Embryonic facial prominence (tissue), 1 donor: Measurements from ENCODE around the gene NXF1.
A peak's percentile ranks its signal among the peaks of the same experiment; 100 is the strongest.
"Not testable (repeated sequence)": the region's sequence is repeated elsewhere in the genome, so short reads cannot be mapped to it uniquely, and the experiment has no call there.

Experiments
- DNase-seq: peaks from one replicate; pipeline ENCODE4 v3.0.0-alpha.2; 2016; ENCODE audit errors: extremely low spot score

NXF1 gene

DNA sequence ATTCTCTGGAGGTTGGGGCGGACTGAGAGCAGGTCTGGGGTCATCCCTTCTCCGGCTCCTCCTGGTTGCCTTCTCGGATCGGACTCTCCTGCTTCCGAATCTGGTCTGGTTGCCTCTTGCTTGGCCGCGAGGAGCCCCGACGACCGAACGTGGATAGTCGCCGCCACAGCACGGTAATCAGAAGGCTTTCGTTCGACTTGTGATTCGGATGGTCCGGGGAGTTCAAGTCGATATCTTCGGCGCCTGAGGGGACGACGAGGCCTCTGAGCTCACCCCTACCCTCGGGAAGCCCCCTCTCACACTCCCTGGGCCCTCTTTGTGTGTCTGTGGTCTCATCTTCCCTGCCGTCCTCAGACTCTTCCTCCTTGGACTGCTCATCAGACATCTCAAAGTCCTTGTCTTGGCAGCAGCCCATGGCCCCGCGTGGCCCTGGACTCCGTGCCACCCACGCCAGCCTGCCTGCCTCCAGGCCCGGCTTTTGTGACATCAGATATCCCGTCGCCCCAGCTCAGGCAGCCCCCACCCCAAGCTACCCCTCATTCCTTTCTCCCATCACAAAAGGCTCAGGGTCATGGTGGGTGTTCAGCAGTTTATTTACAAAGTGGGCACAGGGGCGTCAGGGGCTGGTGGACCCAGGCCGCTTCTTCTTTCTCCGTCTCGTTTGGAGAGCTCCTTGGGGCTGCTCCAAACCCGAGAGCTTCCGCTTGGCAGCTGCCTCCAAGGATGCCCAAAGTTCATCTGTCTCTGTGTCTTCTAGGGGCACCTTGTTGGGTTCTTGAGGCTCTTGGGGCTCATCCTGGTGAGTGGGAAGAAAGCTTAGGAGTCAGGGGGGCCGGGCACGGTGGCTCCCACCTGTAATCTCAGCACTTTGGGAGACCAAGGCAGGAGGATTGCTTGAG, 27.3 kb upstream of the NXF1 start, which contains the start of gene TEX54:
TSS of gene TEX54 (minus strand) at position 506 of the 899 bp plus-strand sequence.
- no peak for DNase-seq

DNA sequence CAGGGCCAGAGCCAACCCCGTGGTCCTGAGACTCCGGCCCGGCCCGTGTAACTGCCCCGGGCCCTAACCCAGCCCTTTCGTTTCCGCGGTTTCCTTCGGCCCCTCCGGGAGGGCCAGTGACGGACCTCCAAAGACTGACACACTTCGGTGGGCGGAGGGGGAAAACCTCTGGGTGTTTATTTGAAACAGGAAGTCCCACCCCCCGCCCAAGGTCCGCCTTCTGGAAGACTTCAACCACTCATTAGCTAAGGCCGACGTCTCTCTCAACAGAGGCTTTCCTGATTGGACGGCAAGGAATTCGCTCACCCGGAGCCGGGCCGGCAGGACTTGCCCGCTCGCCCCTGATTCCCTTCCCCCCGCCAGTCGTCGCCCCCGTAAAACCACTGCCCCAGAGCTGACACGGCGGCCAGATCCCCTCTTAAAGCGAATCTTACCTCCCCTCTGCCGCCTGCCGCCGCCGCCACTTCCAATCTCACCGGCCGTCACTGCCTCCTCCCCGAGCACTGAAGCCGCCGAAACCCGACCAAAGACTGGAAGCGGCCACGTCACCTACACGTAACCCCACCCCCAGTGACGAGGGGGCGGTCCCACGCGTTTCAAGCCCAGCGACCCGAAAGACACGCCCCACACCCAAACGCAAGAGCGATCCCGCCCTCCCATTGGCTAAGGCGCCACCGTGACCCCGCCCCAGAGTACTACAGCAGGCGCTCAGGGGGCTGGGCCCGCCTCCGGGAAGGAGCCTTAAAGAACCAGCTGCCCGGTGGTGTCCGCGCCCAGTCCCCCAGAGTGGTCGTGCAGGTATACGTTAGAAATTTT, 26.5 kb upstream of the NXF1 start, which contains the start of gene STX5:
TSS of gene STX5 (minus strand) at position 532 of the 816 bp plus-strand sequence. CDS start 808 bp downstream, outside the sequence.
- peak; percentile 98 for DNase-seq

DNA sequence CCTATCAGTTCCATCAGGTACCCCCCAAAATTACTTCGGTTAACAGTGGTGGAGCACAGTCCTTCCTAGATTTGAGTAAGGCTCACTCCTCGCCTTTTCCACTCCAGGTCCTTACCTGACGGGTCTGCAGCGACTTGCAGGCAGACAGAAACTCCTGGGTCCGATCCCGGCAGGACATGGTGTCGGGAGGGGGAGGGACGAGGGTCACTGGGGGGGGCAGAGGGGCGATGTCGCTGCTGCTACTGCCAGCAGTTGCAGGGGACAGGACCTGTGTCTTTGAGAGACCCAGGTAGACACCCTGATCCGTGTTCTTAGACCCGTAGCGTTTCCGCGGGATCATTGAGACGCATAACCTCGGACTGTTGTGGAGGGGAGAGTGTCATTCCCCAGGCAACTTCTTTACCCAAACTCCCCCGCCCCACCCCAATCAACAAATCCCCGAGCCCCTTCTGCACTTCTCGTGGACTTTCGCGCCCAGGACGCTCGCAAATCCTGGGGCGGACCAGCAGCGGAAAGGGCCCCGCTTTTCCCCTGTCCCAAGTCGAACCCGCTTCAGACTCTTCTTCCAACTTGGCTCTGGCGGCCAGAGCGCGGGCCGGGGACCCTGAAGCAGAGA, 25.8 kb upstream of the NXF1 start:
- DNase-seq, result no peak

DNA sequence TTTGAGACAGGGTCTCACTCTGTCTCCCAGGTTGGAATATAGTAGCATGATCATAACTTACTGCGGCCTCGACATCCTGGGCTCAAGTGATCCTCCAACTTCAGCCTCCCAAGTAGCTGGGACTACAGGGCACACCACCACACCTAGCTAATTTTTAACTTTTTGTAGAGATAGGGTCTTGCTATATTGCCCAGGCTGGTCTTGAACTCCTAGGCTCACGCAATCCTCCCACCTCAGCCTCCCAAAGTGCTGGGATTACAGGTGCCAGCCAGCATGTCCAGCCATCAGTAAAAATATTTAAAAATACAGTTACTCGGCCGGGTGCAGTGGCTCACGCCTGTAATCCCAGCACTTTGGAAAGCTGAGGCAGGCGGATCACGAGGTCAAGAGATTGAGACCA, 22.9 kb upstream of the NXF1 start:
- not testable (repeated sequence) for DNase-seq

DNA sequence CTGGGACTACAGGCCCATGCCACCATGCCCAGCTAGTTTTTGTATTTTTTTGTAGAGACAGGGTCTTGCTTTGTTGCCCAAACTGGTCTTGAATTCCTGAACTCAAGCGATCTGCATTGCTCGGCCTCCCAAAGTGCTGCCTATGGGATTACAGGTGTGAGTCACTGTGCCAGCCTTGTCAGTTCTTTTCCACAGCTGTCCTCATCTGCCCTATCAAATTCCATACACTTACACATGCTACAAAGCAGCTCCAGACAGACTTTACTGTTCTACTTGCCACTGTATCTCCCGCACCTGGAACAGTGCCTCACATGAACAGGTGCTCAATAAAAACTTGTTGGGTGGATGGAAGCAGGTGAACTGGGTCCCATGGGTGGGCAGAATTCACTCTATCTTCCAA, 18.4 kb upstream of the NXF1 start:
- DNase-seq, result no peak

DNA sequence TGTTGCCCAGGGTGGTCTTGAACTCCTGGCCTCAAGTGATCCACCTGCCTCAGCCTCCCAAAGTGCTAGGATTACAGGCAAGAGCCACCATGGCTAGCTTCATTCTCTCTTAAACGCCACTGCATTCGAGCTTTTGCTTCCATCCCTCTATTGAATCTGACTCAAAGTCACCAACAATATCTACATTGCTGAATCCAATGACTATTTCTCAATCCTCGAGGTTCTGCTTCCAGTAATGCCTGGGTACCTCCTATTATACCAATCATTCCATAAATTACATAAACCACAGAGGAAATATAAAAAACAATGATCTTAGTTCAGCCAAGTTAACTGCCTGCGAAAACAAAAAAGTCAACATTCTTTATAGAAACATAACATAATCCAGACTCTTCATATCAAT, 11.9 kb upstream of the NXF1 start:
- DNase-seq, result no peak

DNA sequence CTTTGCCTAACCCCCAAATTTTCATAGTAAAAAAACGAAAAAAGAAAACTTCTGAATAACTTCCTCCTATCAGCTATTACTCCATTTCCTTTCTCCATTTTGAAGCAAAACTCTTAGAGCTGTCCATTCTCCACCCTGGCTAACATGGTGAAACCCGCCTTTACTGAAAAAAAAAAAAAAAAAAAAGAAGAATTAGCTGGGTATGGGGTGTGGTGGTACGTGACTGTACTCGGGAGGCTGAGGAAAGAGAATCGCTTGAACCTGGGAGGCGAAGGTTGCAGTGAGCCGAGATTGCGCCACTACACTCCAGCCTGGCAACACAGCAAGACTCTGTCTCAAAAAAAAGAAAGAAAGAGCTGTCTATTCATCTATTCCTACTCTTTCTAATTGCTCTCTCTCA, 11.3 kb upstream of the NXF1 start:
- no peak for DNase-seq

DNA sequence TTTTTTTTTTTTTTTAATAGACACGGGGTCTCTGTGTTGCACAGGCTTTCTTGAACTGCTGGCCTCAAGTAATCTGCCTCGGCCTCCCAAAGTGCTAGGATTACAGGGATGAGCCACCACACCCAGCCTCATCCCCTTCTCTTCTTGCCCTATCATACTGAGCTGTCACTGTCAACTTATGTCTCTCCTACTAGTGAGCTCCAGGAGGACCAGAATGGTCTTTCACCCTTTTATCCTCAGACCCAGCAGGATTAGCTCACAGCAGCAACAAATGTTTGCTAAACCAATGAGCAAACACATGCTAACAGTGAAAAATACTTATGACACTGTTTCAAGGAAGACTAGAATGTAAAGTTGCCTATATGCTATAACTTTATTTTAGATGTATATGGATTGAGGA, 6.4 kb upstream of the NXF1 start:
- no peak for DNase-seq

DNA sequence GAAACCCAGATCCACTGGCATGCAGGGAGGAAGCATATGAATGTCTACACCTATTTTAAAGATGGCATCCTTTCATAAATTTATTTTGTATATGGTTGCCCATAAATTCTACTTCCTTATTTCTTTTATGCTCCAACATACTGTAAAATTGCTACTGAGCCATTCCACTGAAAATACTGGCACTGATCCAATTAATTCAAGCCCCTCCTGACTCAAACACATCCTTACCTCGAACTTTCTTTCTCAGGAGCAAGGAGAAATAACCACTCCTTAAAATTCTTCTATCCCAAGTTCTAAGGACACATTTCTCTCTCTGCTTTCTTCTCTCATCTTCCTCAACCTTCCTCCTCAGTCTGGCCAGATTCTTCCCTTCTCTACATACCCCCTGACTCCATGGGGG, 5.5 kb upstream of the NXF1 start:
- no peak for DNase-seq

DNA sequence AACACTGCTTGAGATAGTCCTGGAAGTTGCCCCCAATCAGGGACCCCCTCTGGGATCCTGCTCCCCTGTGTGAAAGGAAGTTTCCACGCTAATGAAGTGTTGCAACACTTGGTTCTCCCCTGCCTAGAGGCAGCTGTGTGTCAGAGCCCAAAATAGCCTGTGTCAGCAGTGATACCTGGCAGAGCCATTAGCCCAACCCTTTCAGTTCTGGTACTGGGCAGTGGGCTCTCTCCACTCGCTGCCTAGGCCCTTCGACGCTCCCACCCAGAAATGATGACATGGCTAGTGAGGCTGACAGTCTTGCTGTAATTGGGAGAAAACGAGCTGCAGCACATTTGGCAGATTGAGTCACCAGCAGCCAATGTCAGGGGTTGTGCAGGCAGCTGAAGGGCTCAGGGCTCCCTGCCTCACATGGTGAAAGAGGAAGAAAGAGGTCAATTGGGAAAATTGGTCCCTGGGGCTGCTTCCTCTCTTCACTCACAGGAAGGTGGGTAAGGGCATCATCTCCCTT, 1.4 kb upstream of the NXF1 start:
- DNase-seq, result no peak

DNA sequence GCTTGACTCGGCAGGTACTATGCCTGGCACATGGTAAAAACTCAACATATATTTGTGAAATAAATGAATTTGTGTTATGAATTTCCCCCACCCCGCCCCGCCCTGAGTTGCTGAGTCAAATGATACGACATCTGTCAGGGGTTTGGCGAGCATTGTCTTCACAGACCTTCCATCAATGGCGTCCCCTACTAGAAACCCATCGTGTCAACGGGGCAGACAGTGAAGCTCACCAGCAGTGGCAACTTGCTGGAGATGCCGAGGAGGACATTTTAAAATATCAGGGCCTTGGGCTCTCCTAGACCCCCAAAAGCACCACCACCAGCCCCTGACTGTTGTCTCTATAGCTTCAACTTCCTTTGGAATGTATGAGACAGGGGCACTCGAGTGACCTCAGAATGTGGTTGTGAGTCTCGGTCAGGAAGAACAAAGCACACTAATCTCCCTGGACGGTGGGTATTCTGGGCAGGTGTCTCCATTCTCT, 761 bp upstream of the NXF1 start:
- DNase-seq, result no peak

DNA sequence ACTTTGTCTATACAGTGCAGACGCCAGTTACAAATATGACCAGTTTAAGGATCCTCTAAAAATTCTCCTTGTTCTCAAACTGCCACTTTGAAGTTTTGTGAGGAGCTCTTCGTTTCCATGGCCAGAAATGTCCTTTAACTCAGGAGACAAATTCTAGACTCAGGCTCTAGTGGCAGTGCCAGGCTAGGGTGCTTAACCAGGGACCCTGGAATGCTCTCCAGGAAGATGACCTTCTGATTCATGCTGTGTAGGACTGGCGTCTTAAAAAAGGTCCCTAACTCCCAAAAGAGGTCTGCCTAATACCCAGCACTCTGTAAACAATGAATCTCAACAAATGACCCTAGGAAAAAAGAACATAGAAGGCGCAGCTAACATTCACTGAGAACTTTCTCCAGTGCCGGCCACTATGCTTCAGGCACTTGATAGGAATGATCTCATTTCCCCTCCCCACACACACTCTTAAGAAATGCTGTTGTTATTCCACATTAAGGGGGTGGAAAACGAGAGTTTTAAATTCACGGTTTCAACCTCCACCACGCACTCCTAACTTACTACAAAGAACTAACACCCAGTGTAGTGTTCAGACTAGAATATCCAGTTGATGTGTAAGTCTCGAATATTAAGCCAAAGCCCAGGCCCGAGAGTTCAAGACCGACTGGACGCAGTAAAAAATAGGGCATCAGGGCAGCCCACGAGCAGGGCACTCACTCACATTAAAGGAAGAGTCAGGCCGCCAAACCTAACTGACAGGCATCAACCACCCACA, 747 bp downstream of the NXF1 start:
- no peak for DNase-seq

DNA sequence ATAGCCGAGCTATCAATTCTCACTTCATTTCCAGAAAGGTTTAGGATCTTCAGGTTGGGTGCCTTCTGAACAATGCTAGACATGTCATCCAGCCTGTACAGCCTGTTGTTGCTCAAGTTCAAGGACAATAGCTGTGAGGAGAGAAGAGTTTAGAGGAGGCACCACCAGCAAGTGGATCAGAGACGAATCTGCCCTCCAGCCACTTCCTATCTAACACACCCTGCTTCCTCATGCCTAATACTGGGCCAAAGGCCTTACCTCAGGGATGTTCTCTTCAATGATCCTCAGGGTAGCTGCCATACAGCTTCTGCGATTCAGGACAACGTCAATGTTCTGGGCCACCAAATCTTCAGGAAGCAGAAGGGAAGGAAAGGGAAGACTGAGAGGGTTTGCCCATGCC, 4.2 kb downstream of the NXF1 start:
- DNase-seq, result no peak

DNA sequence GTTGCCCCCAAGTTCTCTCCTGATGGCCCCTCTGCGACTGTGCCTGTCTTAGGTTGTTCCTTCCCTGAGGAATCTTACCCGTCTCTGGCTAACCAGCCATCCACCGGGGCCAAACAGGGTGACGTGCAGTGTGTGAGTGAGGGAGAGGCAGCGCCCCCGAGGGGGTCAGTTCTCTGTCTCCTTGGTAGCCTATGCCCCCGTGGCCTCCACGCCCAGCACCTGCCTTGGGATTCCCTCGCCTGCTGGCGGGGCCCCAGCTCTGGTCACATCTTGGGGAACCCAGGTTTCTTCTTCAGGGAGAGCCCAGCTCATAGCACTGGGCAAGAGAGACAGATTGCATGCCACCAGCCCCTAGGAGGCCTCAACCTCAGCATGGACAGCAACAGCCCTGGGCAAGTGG, 5.8 kb downstream of the NXF1 start:
- DNase-seq, result no peak

DNA sequence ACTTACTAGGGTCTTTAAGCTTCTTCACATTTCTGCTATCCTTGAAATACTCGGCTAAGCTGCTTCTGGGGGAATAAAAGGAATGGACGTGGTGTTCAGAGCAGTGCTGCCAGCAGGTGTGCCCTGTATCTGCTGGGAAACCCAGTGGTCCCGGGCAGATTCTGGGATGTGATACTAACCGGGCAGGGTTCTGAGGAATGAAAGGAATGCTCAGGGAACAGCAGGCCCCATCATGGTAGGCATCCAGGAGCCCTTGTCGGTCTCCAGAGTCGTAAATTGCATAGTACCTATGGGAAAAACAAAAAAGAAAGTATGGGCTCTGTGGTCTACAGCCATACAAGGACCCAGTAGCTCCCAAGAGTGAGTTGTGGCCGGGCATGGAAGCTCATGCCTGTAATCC, 9.0 kb downstream of the NXF1 start:
- no peak for DNase-seq

DNA sequence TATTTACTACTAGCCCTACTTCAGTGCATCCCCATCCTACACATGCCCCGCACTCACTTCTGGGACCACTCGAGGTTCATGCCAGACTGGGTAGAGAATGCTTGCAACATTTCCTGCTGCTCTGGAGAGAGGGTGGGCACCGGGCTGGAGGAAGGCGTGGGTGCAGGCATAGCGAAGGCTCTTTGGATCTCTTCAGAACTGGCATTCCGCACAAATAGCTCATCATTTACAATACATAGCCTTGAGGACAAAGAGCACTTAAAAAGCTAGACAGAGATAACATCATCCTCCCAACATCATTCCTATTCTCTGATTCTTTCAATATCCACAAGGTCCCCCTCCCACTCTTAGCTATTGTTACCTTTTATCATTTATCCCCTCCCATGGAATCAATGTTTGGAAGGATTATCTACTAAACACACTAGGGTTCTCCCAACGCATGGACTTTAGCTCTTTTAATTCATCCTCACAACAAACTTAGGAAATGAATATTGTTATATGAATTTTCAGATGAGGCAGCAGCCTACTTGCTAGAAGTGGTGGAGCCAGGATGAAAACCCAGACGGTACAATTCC, 11.0 kb downstream of the NXF1 start:
- no peak for DNase-seq

DNA sequence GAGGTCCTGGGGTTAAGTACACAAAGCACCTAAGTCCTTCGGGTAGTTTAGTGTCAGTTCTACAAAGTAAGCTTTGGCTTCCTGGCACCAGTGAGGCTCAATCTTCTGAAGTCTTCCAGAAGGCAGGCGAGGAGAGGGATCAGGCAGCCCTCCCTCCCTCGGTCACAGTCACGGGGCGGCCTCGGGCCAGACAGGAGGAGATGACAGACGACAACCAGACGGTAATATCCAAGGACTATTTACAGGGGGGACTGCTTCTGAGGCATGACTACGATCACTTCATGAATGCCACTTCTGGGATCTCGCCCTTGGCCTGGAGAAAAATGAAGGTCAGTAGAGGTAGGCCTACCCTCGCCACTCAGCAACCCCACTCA, 13.1 kb downstream of the NXF1 start:
- no peak for DNase-seq

DNA sequence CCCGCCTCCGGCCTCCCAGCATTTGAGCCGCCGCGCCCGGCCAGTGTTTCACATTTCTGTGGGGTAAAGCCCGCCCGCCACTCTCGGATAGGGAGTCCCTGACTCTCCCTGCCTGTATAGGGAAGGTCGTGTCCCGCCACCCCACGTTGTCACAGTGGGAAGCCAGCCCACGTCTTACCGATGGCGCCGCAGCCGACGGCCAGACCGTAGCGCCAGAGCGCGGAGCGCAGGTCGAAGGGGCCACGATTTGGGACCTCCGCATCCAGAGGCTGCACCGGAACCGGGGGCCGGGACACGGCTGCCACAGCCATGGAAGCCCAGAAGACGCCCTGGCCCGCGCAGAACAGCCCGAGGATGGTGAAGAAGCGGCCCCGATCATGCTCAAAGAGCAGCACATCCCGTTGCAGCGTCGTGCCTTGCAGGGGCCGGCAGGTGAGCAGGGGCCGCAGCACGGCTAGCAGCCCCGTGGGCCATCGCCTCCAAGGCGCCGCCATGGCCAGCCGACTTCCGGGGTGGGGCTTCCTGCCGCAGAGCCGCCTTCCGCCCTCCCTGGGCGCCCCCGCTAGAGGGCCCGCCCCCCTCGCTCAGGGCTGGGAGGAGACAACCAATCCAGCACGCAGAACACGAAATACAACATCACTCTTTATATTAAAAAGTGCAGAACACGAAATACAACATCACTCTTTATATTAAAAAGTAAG, 13.6 kb downstream of the NXF1 start, which contains the start of gene TMEM223:
TSS of gene TMEM223 (minus strand) at position 506 of the 701 bp plus-strand sequence. CDS start at position 494, 12 bp downstream.
- DNase-seq, result peak; percentile 73

DNA sequence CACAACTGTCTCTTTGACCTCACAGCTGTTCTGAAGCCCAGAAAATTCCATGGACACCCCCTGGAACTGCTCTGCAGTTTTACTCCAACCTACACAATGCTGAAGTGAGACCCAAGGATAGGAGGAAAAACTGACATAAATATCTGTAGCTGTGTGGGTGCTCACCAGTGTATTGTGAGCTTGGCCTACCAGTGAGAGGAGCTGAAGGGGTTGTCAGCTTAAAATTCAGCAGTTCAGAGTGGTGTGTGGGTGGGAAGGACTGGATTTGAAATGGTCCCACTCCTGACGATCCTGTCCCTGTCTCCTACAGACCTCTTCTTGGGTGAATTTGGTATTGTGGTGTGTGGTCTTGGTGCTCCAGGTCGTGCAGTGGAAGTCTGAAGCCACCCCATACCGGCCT, 15.7 kb downstream of the NXF1 start:
- no peak for DNase-seq

DNA sequence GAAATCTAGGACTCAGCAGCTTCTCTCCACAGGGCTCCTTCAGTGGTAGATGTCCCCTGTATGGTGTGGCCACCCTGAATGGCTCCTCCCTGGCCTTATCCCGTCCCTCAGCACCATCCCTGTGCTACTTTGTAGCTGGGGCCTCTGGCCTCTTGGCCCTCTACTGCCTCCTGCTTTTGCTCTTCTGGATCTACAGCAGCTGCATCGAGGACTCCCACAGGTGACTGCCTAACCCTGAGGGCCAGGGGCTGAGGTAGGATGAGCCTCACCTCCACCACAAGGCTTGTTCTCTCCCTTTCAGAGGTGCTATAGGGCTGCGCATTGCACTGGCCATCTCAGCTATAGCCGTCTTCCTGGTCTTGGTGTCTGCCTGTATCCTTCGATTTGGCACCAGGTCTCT, 16.2 kb downstream of the NXF1 start:
- no peak for DNase-seq
